GM12891 (cell line): ENCODE data around the gene SPR.

Experiments
- POLR2A ChIP-seq: IDR thresholded peaks from 2 replicates; pipeline ENCODE4 v1.6.1; 2011; ENCODE audit warnings: low read depth, low read length, control low read depth
- POLR2AphosphoS5 ChIP-seq: IDR thresholded peaks from 2 replicates; pipeline ENCODE4 v1.6.1; 2011; ENCODE audit warnings: low read depth, low read length, control low read depth
- POU2F2 ChIP-seq: IDR thresholded peaks from 2 replicates; pipeline ENCODE4 v1.6.1; 2011; ENCODE audit warnings: low read depth, mild to moderate bottlenecking, control low read depth, low read length, moderate library complexity
- TAF1 ChIP-seq: IDR thresholded peaks from 2 replicates; pipeline ENCODE4 v1.6.1; 2011; ENCODE audit warnings: low read depth, low read length, control low read depth

- TF ChIP-seq POLR2AphosphoS5 (no peak), POLR2A (no peak), TAF1 (no peak), POU2F2 (no peak)
These were observed 30.8 kb downstream of the SPR start for GRCh38 chr2:72917877-72918553.
